ENCODE results near the gene RARB. TPM values are rescaled to one million over a fixed set of nuclear protein-coding genes. Genes with fewer than 3 reads are reported as not detected.

The RARB gene
- total and polyA plus RNA-seq, 2 donors from 2014 or later, result 8.3 to 14.7 TPM

GRCh38 chr3:25520926-25521559, 93.0 kb downstream of the RARB start:
- Histone ChIP-seq H3K4me1 (ENCODE audit: control insufficient read depth in 2 of 3, insufficient read depth in 2 of 3, low read depth in 1 of 3, low read length in 3 of 3) (no peaks in the 10 kb centered on the region), H3K9ac (ENCODE audit: low read length in 3 of 3) (no peak overlapping the region), H3K27ac (ENCODE audit: low read depth in 2 of 2, low read length in 2 of 2) (no peak overlapping the region), H3K9me3 (ENCODE audit: control insufficient read depth in 2 of 3, insufficient read depth in 1 of 3, low read length in 3 of 3) (no peaks in the 10 kb centered on the region), H3K4me3 (ENCODE audit: low read length in 3 of 3) (no peak overlapping the region), H3K36me3 (ENCODE audit: control insufficient read depth in 2 of 3, insufficient read depth in 3 of 3, low read length in 3 of 3) (no peaks in the 10 kb centered on the region), H3K27me3 (ENCODE audit: control insufficient read depth, insufficient read depth, low read length) (no peaks in the 10 kb centered on the region)
- DNase-seq (no peak), FAIRE-seq (no peak)
- TF ChIP-seq, protein P1, sequence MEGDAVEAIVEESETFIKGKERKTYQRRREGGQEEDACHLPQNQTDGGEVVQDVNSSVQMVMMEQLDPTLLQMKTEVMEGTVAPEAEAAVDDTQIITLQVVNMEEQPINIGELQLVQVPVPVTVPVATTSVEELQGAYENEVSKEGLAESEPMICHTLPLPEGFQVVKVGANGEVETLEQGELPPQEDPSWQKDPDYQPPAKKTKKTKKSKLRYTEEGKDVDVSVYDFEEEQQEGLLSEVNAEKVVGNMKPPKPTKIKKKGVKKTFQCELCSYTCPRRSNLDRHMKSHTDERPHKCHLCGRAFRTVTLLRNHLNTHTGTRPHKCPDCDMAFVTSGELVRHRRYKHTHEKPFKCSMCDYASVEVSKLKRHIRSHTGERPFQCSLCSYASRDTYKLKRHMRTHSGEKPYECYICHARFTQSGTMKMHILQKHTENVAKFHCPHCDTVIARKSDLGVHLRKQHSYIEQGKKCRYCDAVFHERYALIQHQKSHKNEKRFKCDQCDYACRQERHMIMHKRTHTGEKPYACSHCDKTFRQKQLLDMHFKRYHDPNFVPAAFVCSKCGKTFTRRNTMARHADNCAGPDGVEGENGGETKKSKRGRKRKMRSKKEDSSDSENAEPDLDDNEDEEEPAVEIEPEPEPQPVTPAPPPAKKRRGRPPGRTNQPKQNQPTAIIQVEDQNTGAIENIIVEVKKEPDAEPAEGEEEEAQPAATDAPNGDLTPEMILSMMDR (IDR thresholded peaks at IDR 0.05; ENCODE audit: borderline replicate concordance, extremely low read depth, insufficient read depth), result no peak
- intact Hi-C loops (cut with DNase I), result no loop called here

GRCh38 chr3:25527336-25527735, 99.3 kb downstream of the RARB start:
- no peak for FAIRE-seq
- intact Hi-C loops (cut with DNase I), result no loop called here

GRCh38 chr3:25527801-25528200, 99.7 kb downstream of the RARB start:
- peaks cover 0 to 5% (median 0%) of the 10 kb centered on the region in 3 donors for H3K9me3 ChIP-seq (ENCODE audit: control insufficient read depth in 2 of 3, insufficient read depth in 1 of 3, low read length in 3 of 3)
- intact Hi-C loops (cut with DNase I), result no loop called here
- H3K36me3 ChIP-seq (ENCODE audit: control insufficient read depth in 2 of 3, insufficient read depth in 3 of 3, low read length in 3 of 3), result no peaks in the 10 kb centered on the region
- DNase-seq (no peak), FAIRE-seq (no peak)
- H3K4me3 ChIP-seq (ENCODE audit: low read length in 3 of 3), result no peak overlapping the region
- H3K27me3 ChIP-seq (ENCODE audit: control insufficient read depth, insufficient read depth, low read length), result no peaks in the 10 kb centered on the region
- H3K4me1 ChIP-seq (ENCODE audit: control insufficient read depth in 2 of 3, insufficient read depth in 2 of 3, low read depth in 1 of 3, low read length in 3 of 3), result no peaks in the 10 kb centered on the region
- TF ChIP-seq, protein P1 (IDR thresholded peaks at IDR 0.05; ENCODE audit: borderline replicate concordance, extremely low read depth, insufficient read depth), result no peak
- H3K27ac ChIP-seq (ENCODE audit: low read depth in 2 of 2, low read length in 2 of 2), result no peak overlapping the region
- no peak overlapping the region for H3K9ac ChIP-seq (ENCODE audit: low read length in 3 of 3)

More at GRCh38 chr3:25527336-25527735, 99.3 kb downstream of the RARB start:
- no peak overlapping the region for H3K4me3 ChIP-seq (ENCODE audit: low read length in 3 of 3)
- H3K36me3 ChIP-seq (ENCODE audit: control insufficient read depth in 2 of 3, insufficient read depth in 3 of 3, low read length in 3 of 3), result no peaks in the 10 kb centered on the region
- H3K4me1 ChIP-seq (ENCODE audit: control insufficient read depth in 2 of 3, insufficient read depth in 2 of 3, low read depth in 1 of 3, low read length in 3 of 3), result no peaks in the 10 kb centered on the region
- no peak overlapping the region for H3K27ac ChIP-seq (ENCODE audit: low read depth in 2 of 2, low read length in 2 of 2)
- TF ChIP-seq, protein P1 (IDR thresholded peaks at IDR 0.05; ENCODE audit: borderline replicate concordance, extremely low read depth, insufficient read depth), result no peak
- no peak overlapping the region for H3K9ac ChIP-seq (ENCODE audit: low read length in 3 of 3)
- H3K9me3 ChIP-seq (ENCODE audit: control insufficient read depth in 2 of 3, insufficient read depth in 1 of 3, low read length in 3 of 3), result peaks cover 0 to under 1% (median 0%) of the 10 kb centered on the region in 3 donors
- no peaks in the 10 kb centered on the region for H3K27me3 ChIP-seq (ENCODE audit: control insufficient read depth, insufficient read depth, low read length)
- DNase-seq, result no peak
